ENCODE measurements around the gene FAF1. TPM values are rescaled to one million over a fixed set of nuclear protein-coding genes. Genes with fewer than 3 reads are reported as not detected.
A peak's percentile ranks its signal among the peaks of the same experiment; 100 is the strongest.

FAF1 gene
- total and polyA plus RNA-seq, 9 of the 15 experiments (the other 6 are each of a cell fraction or from before 2014, with no cell fraction given): 48.7 to 225 (median 118) TPM

DNA sequence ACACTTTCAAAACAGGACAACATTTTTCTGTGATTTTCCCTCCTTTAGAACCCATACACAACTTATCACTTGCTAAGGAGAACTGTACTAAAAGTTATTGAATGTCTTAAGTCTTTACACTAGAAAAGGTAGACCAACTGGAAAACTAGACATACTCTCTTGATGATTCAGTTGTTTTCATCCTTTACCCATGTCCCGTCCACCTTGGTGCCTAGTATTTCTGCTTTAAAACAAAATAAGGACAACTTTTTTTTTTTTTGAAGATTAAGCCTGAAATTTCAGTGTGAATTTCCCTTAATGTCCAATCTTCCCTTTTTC lies 14.5 kb upstream of the FAF1 start:
- H3K79me2 ChIP-seq (ENCODE audit: control insufficient read depth, insufficient read depth, low read length): peaks cover 94% of the 10 kb centered on the region
- ATAC-seq (no peak), DNase-seq (ENCODE audit: extremely low read depth in 1 of 4, low spot score in 3 of 4) (no peak), FAIRE-seq (no peak)
- H3K4me1 ChIP-seq (replicated peaks in 1 of 2; ENCODE audit: control insufficient read depth in 2 of 2, insufficient read depth in 2 of 2, low read length in 2 of 2): peaks cover 17% of the 10 kb centered on the region in 2 experiments
- H3K4me3 ChIP-seq: no peak overlapping the region
- TF ChIP-seq ZFP30 (CRISPR knock-in tag; IDR thresholded peaks at IDR 0.05; ENCODE audit: borderline replicate concordance): peak; percentile 54; the same call in 1 of the 2 replicates
- TF ChIP-seq, protein P1, sequence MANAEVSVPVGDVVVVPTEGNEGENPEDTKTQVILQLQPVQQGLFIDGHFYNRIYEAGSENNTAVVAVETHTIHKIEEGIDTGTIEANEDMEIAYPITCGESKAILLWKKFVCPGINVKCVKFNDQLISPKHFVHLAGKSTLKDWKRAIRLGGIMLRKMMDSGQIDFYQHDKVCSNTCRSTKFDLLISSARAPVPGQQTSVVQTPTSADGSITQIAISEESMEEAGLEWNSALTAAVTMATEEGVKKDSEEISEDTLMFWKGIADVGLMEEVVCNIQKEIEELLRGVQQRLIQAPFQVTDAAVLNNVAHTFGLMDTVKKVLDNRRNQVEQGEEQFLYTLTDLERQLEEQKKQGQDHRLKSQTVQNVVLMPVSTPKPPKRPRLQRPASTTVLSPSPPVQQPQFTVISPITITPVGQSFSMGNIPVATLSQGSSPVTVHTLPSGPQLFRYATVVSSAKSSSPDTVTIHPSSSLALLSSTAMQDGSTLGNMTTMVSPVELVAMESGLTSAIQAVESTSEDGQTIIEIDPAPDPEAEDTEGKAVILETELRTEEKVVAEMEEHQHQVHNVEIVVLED (CRISPR knock-in tag; IDR thresholded peaks at IDR 0.05): 0 out of 2 replicates have a peak, but pooled peaks have one; percentile 13
- TF ChIP-seq, protein P2, sequence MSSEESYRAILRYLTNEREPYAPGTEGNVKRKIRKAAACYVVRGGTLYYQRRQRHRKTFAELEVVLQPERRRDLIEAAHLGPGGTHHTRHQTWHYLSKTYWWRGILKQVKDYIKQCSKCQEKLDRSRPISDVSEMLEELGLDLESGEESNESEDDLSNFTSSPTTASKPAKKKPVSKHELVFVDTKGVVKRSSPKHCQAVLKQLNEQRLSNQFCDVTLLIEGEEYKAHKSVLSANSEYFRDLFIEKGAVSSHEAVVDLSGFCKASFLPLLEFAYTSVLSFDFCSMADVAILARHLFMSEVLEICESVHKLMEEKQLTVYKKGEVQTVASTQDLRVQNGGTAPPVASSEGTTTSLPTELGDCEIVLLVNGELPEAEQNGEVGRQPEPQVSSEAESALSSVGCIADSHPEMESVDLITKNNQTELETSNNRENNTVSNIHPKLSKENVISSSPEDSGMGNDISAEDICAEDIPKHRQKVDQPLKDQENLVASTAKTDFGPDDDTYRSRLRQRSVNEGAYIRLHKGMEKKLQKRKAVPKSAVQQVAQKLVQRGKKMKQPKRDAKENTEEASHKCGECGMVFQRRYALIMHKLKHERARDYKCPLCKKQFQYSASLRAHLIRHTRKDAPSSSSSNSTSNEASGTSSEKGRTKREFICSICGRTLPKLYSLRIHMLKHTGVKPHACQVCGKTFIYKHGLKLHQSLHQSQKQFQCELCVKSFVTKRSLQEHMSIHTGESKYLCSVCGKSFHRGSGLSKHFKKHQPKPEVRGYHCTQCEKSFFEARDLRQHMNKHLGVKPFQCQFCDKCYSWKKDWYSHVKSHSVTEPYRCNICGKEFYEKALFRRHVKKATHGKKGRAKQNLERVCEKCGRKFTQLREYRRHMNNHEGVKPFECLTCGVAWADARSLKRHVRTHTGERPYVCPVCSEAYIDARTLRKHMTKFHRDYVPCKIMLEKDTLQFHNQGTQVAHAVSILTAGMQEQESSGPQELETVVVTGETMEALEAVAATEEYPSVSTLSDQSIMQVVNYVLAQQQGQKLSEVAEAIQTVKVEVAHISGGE (CRISPR knock-in tag; IDR thresholded peaks at IDR 0.05): 0 out of 6 replicates have a peak, but pooled peaks of 1 of the 3 experiments have one; percentile 14
- TF ChIP-seq SETDB1 (IDR thresholded peaks at IDR 0.05; ENCODE audit: low read length): no peak
- 0 out of 2 replicates have a peak, but pooled peaks have one; percentile 5 for TF ChIP-seq C11orf30 (IDR thresholded peaks at IDR 0.05; ENCODE audit: low read depth)
- TF ChIP-seq POLR3G (IDR thresholded peaks at IDR 0.05; ENCODE audit: extremely low read depth, insufficient read length, insufficient replicate concordance): no peak
- TF ChIP-seq ZKSCAN1 (IDR thresholded peaks at IDR 0.05; ENCODE audit: low read depth, low read length): no peak
- TF ChIP-seq ZNF324 (CRISPR knock-in tag; IDR thresholded peaks at IDR 0.05): 0 out of 2 replicates have a peak, but pooled peaks have one; percentile 21
- TF ChIP-seq RHOXF2B (CRISPR knock-in tag; conservative IDR thresholded peaks at IDR 0.05): no peak
- TF ChIP-seq, protein P3, sequence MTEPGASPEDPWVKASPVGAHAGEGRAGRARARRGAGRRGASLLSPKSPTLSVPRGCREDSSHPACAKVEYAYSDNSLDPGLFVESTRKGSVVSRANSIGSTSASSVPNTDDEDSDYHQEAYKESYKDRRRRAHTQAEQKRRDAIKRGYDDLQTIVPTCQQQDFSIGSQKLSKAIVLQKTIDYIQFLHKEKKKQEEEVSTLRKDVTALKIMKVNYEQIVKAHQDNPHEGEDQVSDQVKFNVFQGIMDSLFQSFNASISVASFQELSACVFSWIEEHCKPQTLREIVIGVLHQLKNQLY (CRISPR knock-in tag; conservative IDR thresholded peaks at IDR 0.05): 0 out of 4 replicates have a peak, but pooled peaks of 1 of the 2 experiments have one; percentile 42
- 53% methylated on average over 1 of the region's 1 CpG for WGBS (ENCODE audit: insufficient coverage, low coverage, missing lambda C conversion rate)
- peak overlapping the region; percentile 27; the same call in 1 of the 3 replicates for H3K27ac ChIP-seq (ENCODE audit: extremely low read depth, low read depth, low read length)
- ChIA-PET POLR2A (interaction anchor here (0.7 to 2.7 kb wide), 3 partner anchors 14 to 61 kb away, joined by 3 to 13 read pairs (median 5); partner anchors contain the start of gene FAF1), CTCF (ENCODE audit: low intra/inter-chr PET ratio) (no interaction called here)
- H3K9me3 ChIP-seq (replicated peaks; ENCODE audit: control insufficient read depth, insufficient read depth, low read depth, low read length): no peaks in the 10 kb centered on the region
- no peaks in the 10 kb centered on the region for H3K9me1 ChIP-seq (ENCODE audit: control insufficient read depth, insufficient read depth, low read length)
- no peak overlapping the region for H2AFZ ChIP-seq (ENCODE audit: low read depth, low read length)
- intact Hi-C loops (cut with micrococcal nuclease) (loop anchor here (5.0 to 10.0 kb wide), 3 partner anchors 543 to 903 kb away; partner anchors contain the start of genes EPS15 and NRDC), in situ Hi-C loops (cut with MboI) (no loop called here)
- 0 out of 2 replicates have a peak, but pooled peaks cover 3% of the 10 kb centered on the region for H4K20me1 ChIP-seq (replicated peaks; ENCODE audit: control insufficient read depth, insufficient read depth, low read length)
- no peaks in the 10 kb centered on the region for H3K27me3 ChIP-seq (ENCODE audit: control insufficient read depth in 2 of 2, insufficient read depth in 2 of 2, low read length in 2 of 2)
- H3K9ac ChIP-seq (ENCODE audit: insufficient read depth in 1 of 2, low read depth in 2 of 2, low read length in 2 of 2): peak overlapping the region in 1 of 2 experiments; percentile 94; a peak in 1 of 4 replicates
- peaks cover 17% of the 10 kb centered on the region; the same call in 1 of the 3 replicates for H3K36me3 ChIP-seq (ENCODE audit: control insufficient read depth, insufficient read depth, low read length)
- BruUV-seq (replicated peaks): no TSS peak
- H3K4me2 ChIP-seq (ENCODE audit: insufficient read depth, low read length): no peak overlapping the region

Measured in K562 (cell line).